Retina (tissue), 1 donor: ENCODE results near the gene PEX13.

Experiments
- DNase-seq: peaks from one replicate; pipeline ENCODE4 v3.0.0-alpha.2; 2016

PEX13 gene

GRCh38 chr2:61089797-61090196 lies 72.3 kb downstream of the PEX13 start:
- DNase-seq = no peak

GRCh38 chr2:61090386-61090921 lies 72.9 kb downstream of the PEX13 start:
- DNase-seq = no peak

DNA sequence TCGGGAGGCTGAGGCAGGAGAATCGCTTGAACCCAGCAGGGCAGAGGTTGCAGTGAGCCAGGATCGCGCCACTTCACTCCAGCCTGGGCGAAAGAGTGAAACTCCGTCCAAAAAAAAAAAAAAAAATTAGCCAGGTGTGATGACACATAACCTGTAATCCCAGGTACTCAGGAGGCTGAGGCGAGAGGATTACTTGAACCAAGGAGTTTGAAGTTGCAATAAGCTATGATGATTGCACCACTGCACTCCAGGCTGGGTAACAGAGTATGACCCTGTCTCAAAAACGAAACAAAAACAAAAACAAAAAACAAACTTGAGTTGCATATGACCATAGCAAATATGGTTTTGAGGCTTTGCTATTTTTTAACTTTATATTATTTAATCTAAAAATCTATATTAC lies 74.0 kb downstream of the PEX13 start:
- DNase-seq = no peak

- no peak for DNase-seq
Observed at GRCh38 chr2:61096438-61096837, 78.9 kb downstream of the PEX13 start.

DNA sequence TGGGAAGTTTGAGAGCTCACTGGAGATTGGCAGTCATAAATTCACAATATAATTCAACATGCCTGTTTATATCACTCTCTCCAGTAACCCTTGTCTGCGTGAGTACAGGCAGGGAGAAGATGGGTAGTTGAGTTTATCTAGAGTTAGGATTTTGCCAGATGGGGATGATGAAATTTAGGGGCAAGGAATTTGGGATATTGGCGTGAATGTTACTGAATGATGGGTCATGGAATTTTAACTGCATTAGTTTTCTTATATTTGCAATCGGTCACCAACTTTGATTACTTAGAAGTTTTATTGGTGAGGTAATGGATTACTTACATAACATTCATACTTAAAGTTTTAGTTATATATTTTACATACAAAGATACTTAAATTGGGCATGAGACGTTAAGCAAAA lies 83.3 kb downstream of the PEX13 start:
- DNase-seq = no peak
